ENCODE results near the gene CLN6.

Gene CLN6

GRCh38 chr15:68207176-68207935 is 22.2 kb downstream of the CLN6 start:
- in situ Hi-C loops (cut with MboI; ENCODE audit: low sequenced_read_pairs, unreplicated experiment) = no loop called here
- no peak for DNase-seq (ENCODE audit: low spot score)
- no peak for TF ChIP-seq CTCF (IDR thresholded peaks at IDR 0.05; ENCODE audit: borderline replicate concordance, control extremely low read depth, extremely low read depth, insufficient read depth, missing control alignments)

- in situ Hi-C loops (cut with MboI; ENCODE audit: low sequenced_read_pairs, unreplicated experiment) = no loop called here
- TF ChIP-seq CTCF (IDR thresholded peaks at IDR 0.05; ENCODE audit: borderline replicate concordance, control extremely low read depth, extremely low read depth, insufficient read depth, missing control alignments) = no peak
- DNase-seq (ENCODE audit: low spot score) = no peak
These were observed 22.8 kb downstream of the CLN6 start for GRCh38 chr15:68206711-68207151.

GRCh38 chr15:68205954-68206539 is 23.5 kb downstream of the CLN6 start:
- DNase-seq (ENCODE audit: low spot score) = no peak
- in situ Hi-C loops (cut with MboI; ENCODE audit: low sequenced_read_pairs, unreplicated experiment) = no loop called here
- no peak for TF ChIP-seq CTCF (IDR thresholded peaks at IDR 0.05; ENCODE audit: borderline replicate concordance, control extremely low read depth, extremely low read depth, insufficient read depth, missing control alignments)

- in situ Hi-C loops (cut with MboI; ENCODE audit: low sequenced_read_pairs, unreplicated experiment) = no loop called here
- no peak for DNase-seq (ENCODE audit: low spot score)
- no peak for TF ChIP-seq CTCF (IDR thresholded peaks at IDR 0.05; ENCODE audit: borderline replicate concordance, control extremely low read depth, extremely low read depth, insufficient read depth, missing control alignments)
These were observed 24.0 kb downstream of the CLN6 start for GRCh38 chr15:68205558-68205944.

- DNase-seq (ENCODE audit: low spot score) = no peak
- in situ Hi-C loops (cut with MboI; ENCODE audit: low sequenced_read_pairs, unreplicated experiment) = no loop called here
- TF ChIP-seq CTCF (IDR thresholded peaks at IDR 0.05; ENCODE audit: borderline replicate concordance, control extremely low read depth, extremely low read depth, insufficient read depth, missing control alignments) = no peak
These were observed 24.6 kb downstream of the CLN6 start, which contains the start of gene CALML4 for GRCh38 chr15:68204776-68205557. Gene CALML4, minus strand, starts transcription at chr15:68205332. Its CDS starts 85 bp downstream, at chr15:68205247.

GRCh38 chr15:68204361-68204760 is 25.2 kb downstream of the CLN6 start:
- no peak for DNase-seq (ENCODE audit: low spot score)
- in situ Hi-C loops (cut with MboI; ENCODE audit: low sequenced_read_pairs, unreplicated experiment) = no loop called here
- no peak for TF ChIP-seq CTCF (IDR thresholded peaks at IDR 0.05; ENCODE audit: borderline replicate concordance, control extremely low read depth, extremely low read depth, insufficient read depth, missing control alignments)

All from GM13976 (cell line).